ENCODE results near the gene COBLL1. TPM values are rescaled to one million over a fixed set of nuclear protein-coding genes. Genes with fewer than 3 reads are reported as not detected.

COBLL1 gene
- total and polyA plus RNA-seq, 11 donors: 4.0 to 36.9 (median 16.2) TPM

GRCh38 chr2:164678631-164679149, 162.9 kb downstream of the COBLL1 start:
- no peak for TF ChIP-seq POLR2A (IDR thresholded peaks at IDR 0.05)
- TF ChIP-seq, protein P1, sequence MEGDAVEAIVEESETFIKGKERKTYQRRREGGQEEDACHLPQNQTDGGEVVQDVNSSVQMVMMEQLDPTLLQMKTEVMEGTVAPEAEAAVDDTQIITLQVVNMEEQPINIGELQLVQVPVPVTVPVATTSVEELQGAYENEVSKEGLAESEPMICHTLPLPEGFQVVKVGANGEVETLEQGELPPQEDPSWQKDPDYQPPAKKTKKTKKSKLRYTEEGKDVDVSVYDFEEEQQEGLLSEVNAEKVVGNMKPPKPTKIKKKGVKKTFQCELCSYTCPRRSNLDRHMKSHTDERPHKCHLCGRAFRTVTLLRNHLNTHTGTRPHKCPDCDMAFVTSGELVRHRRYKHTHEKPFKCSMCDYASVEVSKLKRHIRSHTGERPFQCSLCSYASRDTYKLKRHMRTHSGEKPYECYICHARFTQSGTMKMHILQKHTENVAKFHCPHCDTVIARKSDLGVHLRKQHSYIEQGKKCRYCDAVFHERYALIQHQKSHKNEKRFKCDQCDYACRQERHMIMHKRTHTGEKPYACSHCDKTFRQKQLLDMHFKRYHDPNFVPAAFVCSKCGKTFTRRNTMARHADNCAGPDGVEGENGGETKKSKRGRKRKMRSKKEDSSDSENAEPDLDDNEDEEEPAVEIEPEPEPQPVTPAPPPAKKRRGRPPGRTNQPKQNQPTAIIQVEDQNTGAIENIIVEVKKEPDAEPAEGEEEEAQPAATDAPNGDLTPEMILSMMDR (IDR thresholded peaks at IDR 0.05): no peak
- DNase-seq: no peak
- intact Hi-C loops (cut with DNase I): loop anchor here in 1 of 10 donors (5.0 kb wide), 1 partner anchor 76 kb away; no protein-coding TSS in a partner anchor

GRCh38 chr2:164677733-164678132, 163.9 kb downstream of the COBLL1 start:
- Histone ChIP-seq H3K27ac (no peak overlapping the region), H3K36me3 (peaks cover 0 to 5% (median 0%) of the 10 kb centered on the region in 9 donors), H3K27me3 (no peaks in the 10 kb centered on the region), H3K9me3 (peaks cover 0 to 10% (median 0%) of the 10 kb centered on the region in 12 donors), H3K4me1 (peaks cover 0 to 11% (median 0%) of the 10 kb centered on the region in 12 donors), H3K4me3 (no peak overlapping the region)
- TF ChIP-seq, protein P1 (IDR thresholded peaks at IDR 0.05): no peak
- no peak for TF ChIP-seq POLR2A (IDR thresholded peaks at IDR 0.05)
- 82 to 95% (median 90%) methylated on average over 1 of the region's 1 CpG for WGBS, 4 donors
- no peak for DNase-seq
- intact Hi-C loops (cut with DNase I): loop anchor here in 1 of 10 donors (5.0 kb wide), 1 partner anchor 75 kb away; no protein-coding TSS in a partner anchor
- no peak for ATAC-seq

More at GRCh38 chr2:164678631-164679149, 162.9 kb downstream of the COBLL1 start:
- H3K4me1 ChIP-seq: peaks cover 0 to 11% (median 0%) of the 10 kb centered on the region in 12 donors
- WGBS, 4 donors: 95 to 98% (median 97%) methylated on average over 4 of the region's 4 CpGs
- peaks cover 0 to 7% (median 0%) of the 10 kb centered on the region in 9 donors for H3K36me3 ChIP-seq
- H3K4me3 ChIP-seq: no peak overlapping the region
- peaks cover 0 to 10% (median 0%) of the 10 kb centered on the region in 12 donors for H3K9me3 ChIP-seq
- no peak overlapping the region for H3K27ac ChIP-seq
- no peak for ATAC-seq
- no peaks in the 10 kb centered on the region for H3K27me3 ChIP-seq

GRCh38 chr2:164677271-164677670, 164.4 kb downstream of the COBLL1 start:
- TF ChIP-seq, protein P1 (IDR thresholded peaks at IDR 0.05): no peak
- TF ChIP-seq POLR2A (IDR thresholded peaks at IDR 0.05): no peak
- WGBS, 4 donors: 93 to 100% (median 97%) methylated on average over 1 of the region's 1 CpG
- H3K27me3 ChIP-seq: no peaks in the 10 kb centered on the region

DNA sequence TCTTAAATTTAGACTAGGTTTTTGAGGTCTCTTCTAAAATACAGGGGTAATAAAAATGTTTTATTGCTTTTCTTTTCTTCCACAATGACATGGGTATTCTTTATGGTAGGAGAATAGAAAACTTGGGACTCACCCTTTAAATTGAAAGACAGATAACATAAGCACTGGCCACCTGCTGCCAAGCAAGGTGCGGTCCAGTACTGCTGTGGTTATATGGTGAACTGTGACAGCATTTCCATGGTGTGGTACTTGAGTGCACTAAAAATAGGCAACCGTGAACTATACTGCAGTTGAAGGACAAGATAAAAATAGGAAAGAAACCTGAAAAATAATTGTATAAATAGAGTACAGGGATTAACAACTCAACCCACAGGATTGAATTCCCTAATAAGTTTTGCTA, 165.9 kb downstream of the COBLL1 start:
- Histone ChIP-seq H3K27me3 (no peaks in the 10 kb centered on the region), H3K36me3 (peaks cover 0 to 5% (median 0%) of the 10 kb centered on the region in 9 donors), H3K4me1 (peaks cover 0 to 17% (median 0%) of the 10 kb centered on the region in 12 donors), H3K9me3 (peaks cover 0 to 10% (median 0%) of the 10 kb centered on the region in 12 donors), H3K27ac (peak overlapping the region in 8 of 12 donors; percentile 3 to 52 (median 40)), H3K4me3 (no peak overlapping the region)
- WGBS, 4 donors: 49 to 54% (median 53%) methylated on average over 2 of the region's 2 CpGs
- DNase-seq (peak in 3 of 5 donors; percentile 13 to 37 (median 31)), ATAC-seq (peak; percentile 90 to 96 (median 94))
- TF ChIP-seq, protein P1 (IDR thresholded peaks at IDR 0.05): no peak
- TF ChIP-seq POLR2A (IDR thresholded peaks at IDR 0.05): no peak
- intact Hi-C loops (cut with DNase I): loop anchor here in 1 of 10 donors (5.0 kb wide), 1 partner anchor 73 kb away; no protein-coding TSS in a partner anchor

More at GRCh38 chr2:164677271-164677670, 164.4 kb downstream of the COBLL1 start:
- DNase-seq (no peak), ATAC-seq (no peak)
- peaks cover 0 to 11% (median 0%) of the 10 kb centered on the region in 12 donors for H3K4me1 ChIP-seq
- H3K36me3 ChIP-seq: peaks cover 0 to 5% (median 0%) of the 10 kb centered on the region in 9 donors
- H3K9me3 ChIP-seq: peaks cover 0 to 10% (median 0%) of the 10 kb centered on the region in 12 donors
- H3K27ac ChIP-seq: no peak overlapping the region
- intact Hi-C loops (cut with DNase I): loop anchor here in 1 of 10 donors (5.0 kb wide), 1 partner anchor 75 kb away; no protein-coding TSS in a partner anchor
- no peak overlapping the region for H3K4me3 ChIP-seq

Data from heart left ventricle (tissue), 16 donors.